Occipital lobe (tissue), 2 donors: Measurements from ENCODE around the gene RAI1. TPM values are rescaled to one million over a fixed set of nuclear protein-coding genes. Genes with fewer than 3 reads are reported as not detected.

Experiments used
- small RNA-seq: library from RNA; depleted of rRNA; stranded (forward); fragments of <200 nt; gene quantifications from one replicate; pipeline ENCODE3, GENCODE V24; 2014
- total RNA-seq: library from RNA; depleted of rRNA; stranded (reverse); fragments of >200 nt; gene quantifications from one replicate; pipeline ENCODE4 v1.2.3, GENCODE V29; 2014

The RAI1 gene
- total RNA-seq, 1 donor from 2014 or later = 14.3 TPM

Small RNA genes lying within 50 kb of the gene (small RNA-seq; reads per million reads assigned to genes)
- gene MIR33B = 0.44 reads per million, percentile 41 among the genes with 10 or more reads in this experiment
- gene MIR6777 = not detected
- gene RF02177 = not detected
- not detected for gene RF02178

Other genes with a start within 250 kb of the RAI1 start
- 16.1 TPM for gene MED9, start 204.5 kb upstream of the RAI1 start, total RNA-seq
- 9.2 TPM for gene RASD1, start 185.1 kb upstream of the RAI1 start, total RNA-seq
- 15.3 TPM for gene PEMT, start 89.8 kb upstream of the RAI1 start, total RNA-seq
- gene SREBF1, start 155.5 kb downstream of the RAI1 start, total RNA-seq = 12.6 TPM